NCI-H1930 (cell line): ENCODE data around the gene AIM2.
"Not testable (repeated sequence)": the region's sequence is repeated elsewhere in the genome, so short reads cannot be mapped to it uniquely, and the experiment has no call there.

ENCODE experiments used
- DNase-seq, 2 experiments: peaks; one replicate each; lab custom pipeline; 2025; lab: John Stamatoyannopoulos, UW

The AIM2 gene

GRCh38 chr1:159079525-159079924 lies 3.0 kb upstream of the AIM2 start:
- no peak for DNase-seq

GRCh38 chr1:159077120-159077961 lies 775 bp upstream of the AIM2 start:
- no peak for DNase-seq

- peak; percentile 3 to 17 for DNase-seq
These were observed 4.5 kb downstream of the AIM2 start for GRCh38 chr1:159071970-159072582.

- DNase-seq = no peak
These were observed 7.7 kb downstream of the AIM2 start for GRCh38 chr1:159068886-159069285.

- DNase-seq = no peak
These were observed 8.6 kb downstream of the AIM2 start for GRCh38 chr1:159067699-159068621.

GRCh38 chr1:159066108-159066507 lies 10.5 kb downstream of the AIM2 start:
- DNase-seq = no peak

GRCh38 chr1:159065106-159065505 lies 11.5 kb downstream of the AIM2 start:
- no peak for DNase-seq

GRCh38 chr1:159058751-159059150 lies 17.8 kb downstream of the AIM2 start:
- no peak for DNase-seq

- DNase-seq = no peak
These were observed 20.4 kb downstream of the AIM2 start for GRCh38 chr1:159056069-159056698.

- DNase-seq = no peak
These were observed 21.4 kb downstream of the AIM2 start for GRCh38 chr1:159055181-159055641.

GRCh38 chr1:159054427-159054826 lies 22.1 kb downstream of the AIM2 start:
- DNase-seq = no peak

GRCh38 chr1:159051436-159051835 lies 25.1 kb downstream of the AIM2 start:
- no peak for DNase-seq

GRCh38 chr1:159046486-159046885 lies 30.1 kb downstream of the AIM2 start:
- DNase-seq = not testable (repeated sequence)

- DNase-seq = no peak
These were observed 35.5 kb downstream of the AIM2 start for GRCh38 chr1:159040893-159041724.

GRCh38 chr1:159040206-159040605 lies 36.4 kb downstream of the AIM2 start:
- no peak for DNase-seq

- DNase-seq = no peak
These were observed 45.6 kb downstream of the AIM2 start for GRCh38 chr1:159030877-159031447.

GRCh38 chr1:159030311-159030710 lies 46.3 kb downstream of the AIM2 start:
- DNase-seq = no peak

- not testable (repeated sequence) for DNase-seq
These were observed 49.7 kb downstream of the AIM2 start for GRCh38 chr1:159026841-159027240.

GRCh38 chr1:159025043-159025442 lies 51.5 kb downstream of the AIM2 start:
- no peak for DNase-seq

GRCh38 chr1:159023723-159024122 lies 52.8 kb downstream of the AIM2 start:
- no peak for DNase-seq
